Panc1 (cell line): ENCODE data around the gene DCHS2. TPM values are rescaled to one million over a fixed set of nuclear protein-coding genes. Genes with fewer than 3 reads are reported as not detected.

Experiments used
- ATAC-seq: fragments of 200-7000 bp; cut with Tn5 transposase; 2 replicates; pipeline ENCODE4 v1.9.1; 2020; ENCODE audit warnings: mild to moderate bottlenecking, moderate library complexity
- BruUV-seq: library from RNA; stranded (reverse); fragments of 400-500 nt; replicated peaks from 2 replicates; lab custom pipeline; 2021; lab: Mats Ljungman, UMichigan
- CTCF ChIA-PET: fragments of 300-600 bp; sonication (Branson Sonifier 250); formaldehyde crosslinking; loops from one replicate; lab custom pipeline; 2022; ENCODE audit warnings: antibody characterized with exemption; lab: Charles Lee
- POLR2A ChIA-PET: fragments of 300-600 bp; sonication (Branson Sonifier 250); formaldehyde crosslinking; loops from one replicate; lab custom pipeline; 2022; ENCODE audit warnings: antibody characterized with exemption; lab: Charles Lee
- DNase-seq: peaks from one replicate; pipeline ENCODE4 v3.0.0-alpha.2; 2010; ENCODE audit warnings: low read depth, low spot score
- H3K27ac ChIP-seq: 2 replicates; pipeline ENCODE4 v1.5.1; 2011; ENCODE audit warnings: mild to moderate bottlenecking, low read length, inconsistent platforms
- H3K27me3 ChIP-seq: fragments of 200-500 bp; sonication (Bioruptor generic); 2 replicates; pipeline ENCODE4 v1.6.0; 2014; ENCODE audit warnings: low read length, inconsistent platforms; ENCODE audit not compliant: control insufficient read depth, insufficient read depth
- H3K36me3 ChIP-seq: fragments of 200-500 bp; sonication (Bioruptor generic); 2 replicates; pipeline ENCODE4 v1.5.1; 2014; ENCODE audit warnings: inconsistent platforms, mild to moderate bottlenecking, low read length, moderate library complexity; ENCODE audit not compliant: control insufficient read depth, insufficient read depth
- H3K4me1 ChIP-seq: 2 replicates; pipeline ENCODE4 v1.5.1; 2011; ENCODE audit warnings: inconsistent platforms, mild to moderate bottlenecking, low read length, moderate library complexity; ENCODE audit not compliant: control insufficient read depth, insufficient read depth
- H3K4me3 ChIP-seq, 2 experiments: 2 replicates each; pipeline ENCODE4 v1.5.1; 2011 to 2012; ENCODE audit warnings: low read depth in 2 of 2, low read length in 2 of 2, mild to moderate bottlenecking in 2 of 2, inconsistent platforms in 1 of 2, moderate library complexity in 1 of 2
- H3K9me3 ChIP-seq: fragments of 200-500 bp; sonication (Bioruptor generic); 2 replicates; pipeline ENCODE4 v1.5.1; 2014; ENCODE audit warnings: low read depth, mild to moderate bottlenecking, inconsistent platforms, low read length, moderate library complexity; ENCODE audit not compliant: control insufficient read depth, insufficient read depth
- CTCF ChIP-seq: fragments of 450-650 bp; IDR thresholded peaks from 2 replicates; pipeline ENCODE4 v1.5.1; 2017; ENCODE audit warnings: mild to moderate bottlenecking
- POLR2AphosphoS5 ChIP-seq: IDR thresholded peaks from 2 replicates; pipeline ENCODE4 v1.6.1; 2012; ENCODE audit warnings: mild to moderate bottlenecking, low read depth, low read length, moderate library complexity
- REST ChIP-seq, 2 experiments: IDR thresholded peaks; 2 replicates each; pipeline ENCODE4 v1.6.1; 2011 to 2012; ENCODE audit warnings: low read depth in 2 of 2, control low read depth in 1 of 2, low read length in 1 of 2, mild to moderate bottlenecking in 1 of 2, moderate library complexity in 1 of 2; ENCODE audit not compliant: insufficient read depth in 1 of 2
- SIN3A ChIP-seq: IDR thresholded peaks from 2 replicates; pipeline ENCODE4 v1.6.1; 2012; ENCODE audit warnings: low read depth, mild to moderate bottlenecking, low read length, moderate library complexity, borderline replicate concordance; ENCODE audit not compliant: insufficient read depth
- TCF7L2 ChIP-seq: IDR thresholded peaks from 2 replicates; pipeline ENCODE4 v1.6.1; 2011; ENCODE audit warnings: mild to moderate bottlenecking, low read depth, low read length, inconsistent platforms
- in situ Hi-C: cut with HindIII; loops from 2 replicates; pipeline ENCODE4 v1.10.0; 2016; ENCODE audit warnings: low sequenced_read_pairs, low pct_unique_long_range_greater_than_20kb
- intact Hi-C: fragments of 100-400 bp; cut with micrococcal nuclease; formaldehyde crosslinking; loops from one replicate; pipeline ENCODE4 v1.10.0; 2022; ENCODE audit not compliant: unreplicated experiment
- total RNA-seq: library from RNA; stranded (reverse); gene quantifications from one replicate; pipeline ENCODE4 v1.2.1, GENCODE V29; 2021; ENCODE audit not compliant: unreplicated experiment

Gene DCHS2
- total RNA-seq, 1 experiment from 2014 or later = not detected

- Histone ChIP-seq H3K27ac (no peak overlapping the region), H3K4me1 (no peaks in the 10 kb centered on the region), H3K27me3 (no peaks in the 10 kb centered on the region), H3K4me3 (no peak overlapping the region), H3K9me3 (no peaks in the 10 kb centered on the region), H3K36me3 (no peaks in the 10 kb centered on the region)
- intact Hi-C loops = no loop called here
- no peak for ATAC-seq
- no peak for TF ChIP-seq POLR2AphosphoS5
- ChIA-PET POLR2A (no interaction called here), CTCF (no interaction called here)
- DNase-seq = no peak
- in situ Hi-C loops = no loop called here
- BruUV-seq = no TSS peak
These were observed 34.6 kb upstream of the DCHS2 start for GRCh38 chr4:154526151-154526550.

- DNase-seq = no peak
- CTCF ChIA-PET = no interaction called here
- H3K27me3 ChIP-seq = no peaks in the 10 kb centered on the region; the same call in 1 of the 2 replicates
- ATAC-seq = no peak
- no peaks in the 10 kb centered on the region for H3K9me3 ChIP-seq
- no peaks in the 10 kb centered on the region for H3K36me3 ChIP-seq
- intact Hi-C loops (no loop called here), in situ Hi-C loops (no loop called here)
- POLR2A ChIA-PET = no interaction called here
- H3K4me1 ChIP-seq = no peaks in the 10 kb centered on the region
- H3K27ac ChIP-seq = no peak overlapping the region
- BruUV-seq = no TSS peak
- TF ChIP-seq TCF7L2 = no peak
- TF ChIP-seq SIN3A = no peak
- no peak for TF ChIP-seq POLR2AphosphoS5
- no peak for TF ChIP-seq CTCF
- no peak for TF ChIP-seq REST (IDR thresholded peaks at IDR 0.05; ENCODE audit: insufficient read depth in 1 of 2, low read depth in 2 of 2, low read length in 1 of 2)
- no peak overlapping the region for H3K4me3 ChIP-seq
These were observed 30.0 kb upstream of the DCHS2 start for GRCh38 chr4:154521607-154522006.

- no peak for DNase-seq
- H3K9me3 ChIP-seq = no peaks in the 10 kb centered on the region
- no peak overlapping the region for H3K27ac ChIP-seq
- ChIA-PET POLR2A (no interaction called here), CTCF (no interaction called here)
- H3K4me3 ChIP-seq = no peak overlapping the region
- no peaks in the 10 kb centered on the region; the same call in 1 of the 2 replicates for H3K27me3 ChIP-seq
- in situ Hi-C loops = no loop called here
- ATAC-seq = no peak
- intact Hi-C loops = no loop called here
- H3K4me1 ChIP-seq = no peaks in the 10 kb centered on the region
- TF ChIP-seq POLR2AphosphoS5 = no peak
- TF ChIP-seq CTCF = no peak
- TF ChIP-seq SIN3A = no peak
- no TSS peak for BruUV-seq
- no peaks in the 10 kb centered on the region for H3K36me3 ChIP-seq
These were observed 27.6 kb upstream of the DCHS2 start for GRCh38 chr4:154519214-154519613.
